HepG2 (cell line): ENCODE measurements around the gene RGS19. TPM values are rescaled to one million over a fixed set of nuclear protein-coding genes. Genes with fewer than 3 reads are reported as not detected.
A peak's percentile ranks its signal among the peaks of the same experiment; 100 is the strongest.

Source experiments
- EHMT2 ChIP-seq: fragments of 200-600 bp; sonication (generic); IDR thresholded peaks from 2 replicates; pipeline ENCODE4 v1.7.0; 2017; ENCODE audit warnings: antibody characterized with exemption, low read depth, low read length, borderline replicate concordance
- ETS1 ChIP-seq: sonication (generic); formaldehyde crosslinking; IDR thresholded peaks from 2 replicates; pipeline ENCODE4 v1.4.0; 2020; ENCODE audit warnings: missing genetic modification reagents
- MAF1 ChIP-seq: sonication (generic); formaldehyde crosslinking; IDR thresholded peaks from 2 replicates; pipeline ENCODE4 v1.5.0; 2020; ENCODE audit warnings: missing genetic modification reagents, borderline replicate concordance
- NFKB2 ChIP-seq: sonication (generic); formaldehyde crosslinking; IDR thresholded peaks from 2 replicates; pipeline ENCODE4 v1.4.0; 2020; ENCODE audit warnings: missing genetic modification reagents, borderline replicate concordance
- SIX1 ChIP-seq: sonication (generic); formaldehyde crosslinking; IDR thresholded peaks from 2 replicates; pipeline ENCODE4 v1.4.0; 2020; ENCODE audit warnings: missing genetic modification reagents, borderline replicate concordance
- SMAD9 ChIP-seq: sonication (generic); formaldehyde crosslinking; IDR thresholded peaks from 2 replicates; pipeline ENCODE4 v1.5.1; 2020; ENCODE audit warnings: mild to moderate bottlenecking, missing genetic modification reagents
- TCF7L2 ChIP-seq: IDR thresholded peaks from 2 replicates; pipeline ENCODE4 v1.6.1; 2011; ENCODE audit warnings: mild to moderate bottlenecking, low read depth, low read length, moderate library complexity
- THRA ChIP-seq: sonication (generic); formaldehyde crosslinking; IDR thresholded peaks from 2 replicates; pipeline ENCODE4 v1.4.0; 2020; ENCODE audit warnings: missing genetic modification reagents, borderline replicate concordance
- TP53 ChIP-seq: sonication (generic); formaldehyde crosslinking; conservative IDR thresholded peaks from 2 replicates; pipeline ENCODE4 v1.4.0; 2020; ENCODE audit warnings: missing genetic modification reagents
- ZFYVE20 ChIP-seq: sonication (generic); formaldehyde crosslinking; IDR thresholded peaks from 2 replicates; pipeline ENCODE4 v1.8.0; 2023; ENCODE audit warnings: low read depth, mild to moderate bottlenecking, moderate library complexity, missing genetic modification reagents, borderline replicate concordance
- ZNF224 ChIP-seq: sonication (generic); formaldehyde crosslinking; IDR thresholded peaks from 2 replicates; pipeline ENCODE4 v1.5.0; 2020; ENCODE audit warnings: mild to moderate bottlenecking, missing genetic modification reagents
- ZNF282 ChIP-seq: fragments of 450-650 bp; IDR thresholded peaks from 2 replicates; pipeline ENCODE4 v1.6.1; 2018; ENCODE audit not compliant: partially characterized antibody
- ZNF407 ChIP-seq: sonication (generic); formaldehyde crosslinking; IDR thresholded peaks from one replicate; pipeline ENCODE4 v1.5.1; 2020; ENCODE audit warnings: mild to moderate bottlenecking, missing genetic modification reagents; ENCODE audit errors: not compliant biosample characterization
- ZNF431 ChIP-seq: sonication (generic); formaldehyde crosslinking; IDR thresholded peaks from 2 replicates; pipeline ENCODE4 v1.9.0; 2022; ENCODE audit warnings: missing genetic modification reagents, low read depth, mild to moderate bottlenecking, borderline replicate concordance
- ZNF709 ChIP-seq: sonication (generic); formaldehyde crosslinking; IDR thresholded peaks from 2 replicates; pipeline ENCODE4 v1.5.0; 2020; ENCODE audit warnings: mild to moderate bottlenecking, missing genetic modification reagents
- ZNF788 ChIP-seq: sonication (generic); formaldehyde crosslinking; IDR thresholded peaks from 2 replicates; pipeline ENCODE4 v1.5.0; 2020; ENCODE audit warnings: mild to moderate bottlenecking, missing genetic modification reagents, borderline replicate concordance
- polyA plus RNA-seq, 8 experiments: library from polyadenylated mRNA; depleted of rRNA in 3 of 8; stranded (reverse) in 7 of 8; unstranded in 1 of 8; fragments of >200 nt; fragmentation: Illumina TruSeq in 4 of 8; extraction: Trizol in 4 of 8; gene quantifications; 2 replicates each; pipeline versions ENCODE4 v1.2.1 to v1.2.3, GENCODE V29; 2011 to 2016; ENCODE audit warnings: low read depth in 4 of 8, missing spikeins in 1 of 8, mixed read lengths in 1 of 8; ENCODE audit not compliant: insufficient read depth in 1 of 8
- total RNA-seq, 5 experiments: library from RNA; depleted of rRNA; stranded (reverse); fragments of >200 nt; fragmentation: Illumina TruSeq; extraction: Trizol; gene quantifications; 2 replicates each; pipeline ENCODE4 v1.2.3, GENCODE V29; 2016; ENCODE audit warnings: low read depth in 1 of 5

Gene RGS19
- total and polyA plus RNA-seq, 2 of the 13 experiments (the other 11 are each of a cell fraction or from before 2014, with no cell fraction given): 10.7 to 11.9 TPM

GRCh38 chr20:64042054-64042781 is 37.1 kb downstream of the RGS19 start (continued):
- no peak for TF ChIP-seq ZNF407 (CRISPR knock-in tag)
- no peak for TF ChIP-seq ETS1 (CRISPR knock-in tag)
- no peak for TF ChIP-seq TCF7L2
- no peak for TF ChIP-seq SIX1 (CRISPR knock-in tag)
- TF ChIP-seq ZFYVE20 (CRISPR knock-in tag): no peak
- no peak for TF ChIP-seq ZNF282
- TF ChIP-seq ZNF709 (CRISPR knock-in tag): peak; percentile 87; the same call in 1 of the 2 replicates
- peak; percentile 89; the same call in 1 of the 2 replicates for TF ChIP-seq ZNF224 (CRISPR knock-in tag)
- no peak for TF ChIP-seq ZNF431
- no peak for TF ChIP-seq TP53 (CRISPR knock-in tag)
- TF ChIP-seq MAF1 (CRISPR knock-in tag): no peak
- TF ChIP-seq SMAD9: 0 out of 2 replicates have a peak, but pooled peaks have one; percentile 45
- peak; percentile 82; the same call in 1 of the 2 replicates for TF ChIP-seq ZNF788 (CRISPR knock-in tag)
- peak; percentile 64; the same call in 1 of the 2 replicates for TF ChIP-seq THRA
- no peak; the same call in 1 of the 2 replicates for TF ChIP-seq NFKB2 (CRISPR knock-in tag)
- no peak for TF ChIP-seq EHMT2
